ENCODE results near the gene NR1I3. TPM values are rescaled to one million over a fixed set of nuclear protein-coding genes. Genes with fewer than 3 reads are reported as not detected.

NR1I3 gene
- total and polyA plus RNA-seq, 2 of the 13 experiments (the other 11 are each of a cell fraction or from before 2014, with no cell fraction given): 0.62 to 0.95 TPM

GRCh38 chr1:161223805-161224694 lies 14.0 kb downstream of the NR1I3 start (continued):
- TF ChIP-seq SNAPC2 (CRISPR knock-in tag; IDR thresholded peaks at IDR 0.05) (no peak), SCMH1 (CRISPR knock-in tag; IDR thresholded peaks at IDR 0.05; ENCODE audit: borderline replicate concordance) (no peak), ZFP36 (IDR thresholded peaks at IDR 0.05; ENCODE audit: borderline replicate concordance, low read depth, low read length, partially characterized antibody) (no peak), CBX5 (CRISPR knock-in tag; IDR thresholded peaks at IDR 0.05; ENCODE audit: borderline replicate concordance) (peak; percentile 37; the same call in 1 of the 2 replicates), RBFOX2 (IDR thresholded peaks at IDR 0.05; ENCODE audit: low read depth, low read length) (peak; percentile 65), THYN1 (CRISPR knock-in tag; IDR thresholded peaks at IDR 0.05; ENCODE audit: borderline replicate concordance, low read depth) (0 out of 2 replicates have a peak, but pooled peaks have one; percentile 2), PCBP1 (IDR thresholded peaks at IDR 0.05; ENCODE audit: borderline replicate concordance, low read depth, low read length) (0 out of 2 replicates have a peak, but pooled peaks have one; percentile 23), ZNF614 (CRISPR knock-in tag; IDR thresholded peaks at IDR 0.05; ENCODE audit: borderline replicate concordance) (no peak), NBN (conservative IDR thresholded peaks at IDR 0.05) (no peak), ZFP91 (CRISPR knock-in tag; IDR thresholded peaks at IDR 0.05; ENCODE audit: borderline replicate concordance) (no peak), ZNF609 (CRISPR knock-in tag; IDR thresholded peaks at IDR 0.05; ENCODE audit: borderline replicate concordance) (peak; percentile 92), ARID4A (CRISPR knock-in tag; IDR thresholded peaks at IDR 0.05; ENCODE audit: borderline replicate concordance) (0 out of 2 replicates have a peak, but pooled peaks have one; percentile 39), FOXP4 (CRISPR knock-in tag; IDR thresholded peaks at IDR 0.05) (peak; percentile 94), ZNF546 (CRISPR knock-in tag; conservative IDR thresholded peaks at IDR 0.05) (no peak)
